Smooth muscle cell of the coronary artery (primary cell): ENCODE measurements around the gene SLC22A12. TPM values are rescaled to one million over a fixed set of nuclear protein-coding genes. Genes with fewer than 3 reads are reported as not detected.

Source experiments
- total RNA-seq: library from RNA; depleted of rRNA; stranded (reverse); fragments of >200 nt; gene quantifications from 2 replicates; pipeline ENCODE4 v1.2.3, GENCODE V29; 2014; ENCODE audit warnings: low replicate concordance

SLC22A12 gene
- total RNA-seq: not detected in 2 replicates

DNA sequence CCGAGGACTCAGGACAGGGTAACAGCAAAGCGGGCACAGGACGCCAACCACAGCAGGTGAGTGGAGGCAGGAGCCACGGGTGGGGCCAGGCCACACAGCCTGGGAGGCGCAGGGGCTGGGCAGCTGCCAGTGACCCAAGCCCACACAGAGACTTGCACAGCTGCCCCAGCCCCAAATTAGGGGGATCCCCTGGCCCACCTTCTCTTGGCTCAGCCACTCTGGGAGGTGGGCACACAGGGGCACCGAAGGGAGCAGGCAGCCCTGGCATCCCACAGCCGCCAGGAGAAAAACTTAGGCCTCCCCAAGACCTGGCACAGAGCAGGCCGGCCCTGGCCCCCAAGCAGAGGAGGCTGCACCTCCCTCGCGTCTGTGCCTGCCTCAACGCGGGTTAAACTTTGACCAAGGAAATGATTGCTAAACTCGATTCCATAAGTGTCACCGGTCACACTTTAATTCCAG lies at the start of gene SLC22A12:
TSS of gene SLC22A12 (plus strand) at position 458 of the 459 bp plus-strand sequence. CDS start 337 bp downstream, outside the sequence.

Other genes with a start within 250 kb of the SLC22A12 start
- gene RPS6KA4, start 232.1 kb upstream of the SLC22A12 start, total RNA-seq: 39.3 and 51.6 TPM in 2 replicates
- not detected in 2 replicates for gene SLC22A11, start 35.3 kb upstream of the SLC22A12 start, total RNA-seq
- 6.6 and 29.0 TPM in 2 replicates for gene NRXN2, start 132.0 kb downstream of the SLC22A12 start, total RNA-seq
- 0.23 and 0.59 TPM in 2 replicates for gene RASGRP2, start 152.9 kb downstream of the SLC22A12 start, total RNA-seq
- 0.68 and 4.0 TPM in 2 replicates for gene PYGM, start 168.8 kb downstream of the SLC22A12 start, total RNA-seq
- 47.5 and 50.9 TPM in 2 replicates for gene SF1, start 187.3 kb downstream of the SLC22A12 start, total RNA-seq
- 4.7 and 7.2 TPM in 2 replicates for gene MAP4K2, start 212.0 kb downstream of the SLC22A12 start, total RNA-seq
- 11.1 and 11.3 TPM in 2 replicates for gene MEN1, start 219.3 kb downstream of the SLC22A12 start, total RNA-seq